Measurements from ENCODE around the gene OR2H2. TPM values are rescaled to one million over a fixed set of nuclear protein-coding genes. Genes with fewer than 3 reads are reported as not detected.

The OR2H2 gene
- total and polyA plus RNA-seq, 2 experiments from 2014 or later, result 0.86 TPM; not detected in 1

DNA sequence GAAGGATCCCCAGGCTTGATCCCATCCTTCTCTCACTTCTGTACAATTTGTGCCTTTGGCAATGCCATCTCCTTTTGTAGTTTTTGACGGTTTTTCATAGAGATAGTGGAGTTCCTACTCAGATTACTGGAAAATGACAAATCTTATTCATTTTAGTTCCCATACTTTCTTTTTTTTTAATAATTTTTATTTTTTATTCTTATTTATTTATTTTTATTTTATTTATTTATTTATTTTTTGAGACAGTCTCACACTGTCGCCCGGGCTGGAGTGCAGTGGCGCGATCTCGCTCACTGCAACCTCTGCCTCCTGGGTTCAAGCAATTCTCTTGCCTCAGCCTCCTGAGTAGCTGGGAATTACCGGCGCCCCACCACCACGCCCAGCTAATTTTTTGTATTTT, 52.3 kb downstream of the OR2H2 start:
- Histone ChIP-seq H3K79me2 (replicated peaks; ENCODE audit: insufficient read depth) (peaks cover 4% of the 10 kb centered on the region; the same call in 1 of the 2 replicates), H3K36me3 (ENCODE audit: insufficient read depth) (no peaks in the 10 kb centered on the region), H4K20me1 (replicated peaks; ENCODE audit: insufficient read depth) (no peaks in the 10 kb centered on the region), H3K4me2 (no peak overlapping the region), H3K4me3 (no peak overlapping the region), H3K27me3 (ENCODE audit: insufficient read depth) (no peaks in the 10 kb centered on the region), H2AFZ (no peak overlapping the region), H3K27ac (ENCODE audit: low read depth) (no peak overlapping the region), H3K4me1 (ENCODE audit: insufficient read depth) (peaks cover 44% of the 10 kb centered on the region), H3K9me2 (ENCODE audit: insufficient read depth) (no peaks in the 10 kb centered on the region), H3F3A (replicated peaks; ENCODE audit: low read depth) (peaks cover 4% of the 10 kb centered on the region; the same call in 1 of the 2 replicates)
- Mint-ChIP-seq H3K27me3 (ENCODE audit: insufficient read depth, low read depth, poor library complexity) (peaks cover 7% of the 10 kb centered on the region), H3K36me3 (ENCODE audit: low read depth) (no peaks in the 10 kb centered on the region), H3K9me3 (no peaks in the 10 kb centered on the region), H3K4me1 (peaks cover 41% of the 10 kb centered on the region), H3K27ac (no peak overlapping the region), H3K4me3 (no peak overlapping the region; the same call in 2 of the 3 replicates)
- TF ChIP-seq EZH2 (IDR thresholded peaks at IDR 0.05; ENCODE audit: low read depth, unreplicated experiment), result no peak
- TF ChIP-seq, protein P1, sequence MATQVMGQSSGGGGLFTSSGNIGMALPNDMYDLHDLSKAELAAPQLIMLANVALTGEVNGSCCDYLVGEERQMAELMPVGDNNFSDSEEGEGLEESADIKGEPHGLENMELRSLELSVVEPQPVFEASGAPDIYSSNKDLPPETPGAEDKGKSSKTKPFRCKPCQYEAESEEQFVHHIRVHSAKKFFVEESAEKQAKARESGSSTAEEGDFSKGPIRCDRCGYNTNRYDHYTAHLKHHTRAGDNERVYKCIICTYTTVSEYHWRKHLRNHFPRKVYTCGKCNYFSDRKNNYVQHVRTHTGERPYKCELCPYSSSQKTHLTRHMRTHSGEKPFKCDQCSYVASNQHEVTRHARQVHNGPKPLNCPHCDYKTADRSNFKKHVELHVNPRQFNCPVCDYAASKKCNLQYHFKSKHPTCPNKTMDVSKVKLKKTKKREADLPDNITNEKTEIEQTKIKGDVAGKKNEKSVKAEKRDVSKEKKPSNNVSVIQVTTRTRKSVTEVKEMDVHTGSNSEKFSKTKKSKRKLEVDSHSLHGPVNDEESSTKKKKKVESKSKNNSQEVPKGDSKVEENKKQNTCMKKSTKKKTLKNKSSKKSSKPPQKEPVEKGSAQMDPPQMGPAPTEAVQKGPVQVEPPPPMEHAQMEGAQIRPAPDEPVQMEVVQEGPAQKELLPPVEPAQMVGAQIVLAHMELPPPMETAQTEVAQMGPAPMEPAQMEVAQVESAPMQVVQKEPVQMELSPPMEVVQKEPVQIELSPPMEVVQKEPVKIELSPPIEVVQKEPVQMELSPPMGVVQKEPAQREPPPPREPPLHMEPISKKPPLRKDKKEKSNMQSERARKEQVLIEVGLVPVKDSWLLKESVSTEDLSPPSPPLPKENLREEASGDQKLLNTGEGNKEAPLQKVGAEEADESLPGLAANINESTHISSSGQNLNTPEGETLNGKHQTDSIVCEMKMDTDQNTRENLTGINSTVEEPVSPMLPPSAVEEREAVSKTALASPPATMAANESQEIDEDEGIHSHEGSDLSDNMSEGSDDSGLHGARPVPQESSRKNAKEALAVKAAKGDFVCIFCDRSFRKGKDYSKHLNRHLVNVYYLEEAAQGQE (IDR thresholded peaks at IDR 0.05; ENCODE audit: unreplicated experiment), result no peak
- TF ChIP-seq, protein P2, sequence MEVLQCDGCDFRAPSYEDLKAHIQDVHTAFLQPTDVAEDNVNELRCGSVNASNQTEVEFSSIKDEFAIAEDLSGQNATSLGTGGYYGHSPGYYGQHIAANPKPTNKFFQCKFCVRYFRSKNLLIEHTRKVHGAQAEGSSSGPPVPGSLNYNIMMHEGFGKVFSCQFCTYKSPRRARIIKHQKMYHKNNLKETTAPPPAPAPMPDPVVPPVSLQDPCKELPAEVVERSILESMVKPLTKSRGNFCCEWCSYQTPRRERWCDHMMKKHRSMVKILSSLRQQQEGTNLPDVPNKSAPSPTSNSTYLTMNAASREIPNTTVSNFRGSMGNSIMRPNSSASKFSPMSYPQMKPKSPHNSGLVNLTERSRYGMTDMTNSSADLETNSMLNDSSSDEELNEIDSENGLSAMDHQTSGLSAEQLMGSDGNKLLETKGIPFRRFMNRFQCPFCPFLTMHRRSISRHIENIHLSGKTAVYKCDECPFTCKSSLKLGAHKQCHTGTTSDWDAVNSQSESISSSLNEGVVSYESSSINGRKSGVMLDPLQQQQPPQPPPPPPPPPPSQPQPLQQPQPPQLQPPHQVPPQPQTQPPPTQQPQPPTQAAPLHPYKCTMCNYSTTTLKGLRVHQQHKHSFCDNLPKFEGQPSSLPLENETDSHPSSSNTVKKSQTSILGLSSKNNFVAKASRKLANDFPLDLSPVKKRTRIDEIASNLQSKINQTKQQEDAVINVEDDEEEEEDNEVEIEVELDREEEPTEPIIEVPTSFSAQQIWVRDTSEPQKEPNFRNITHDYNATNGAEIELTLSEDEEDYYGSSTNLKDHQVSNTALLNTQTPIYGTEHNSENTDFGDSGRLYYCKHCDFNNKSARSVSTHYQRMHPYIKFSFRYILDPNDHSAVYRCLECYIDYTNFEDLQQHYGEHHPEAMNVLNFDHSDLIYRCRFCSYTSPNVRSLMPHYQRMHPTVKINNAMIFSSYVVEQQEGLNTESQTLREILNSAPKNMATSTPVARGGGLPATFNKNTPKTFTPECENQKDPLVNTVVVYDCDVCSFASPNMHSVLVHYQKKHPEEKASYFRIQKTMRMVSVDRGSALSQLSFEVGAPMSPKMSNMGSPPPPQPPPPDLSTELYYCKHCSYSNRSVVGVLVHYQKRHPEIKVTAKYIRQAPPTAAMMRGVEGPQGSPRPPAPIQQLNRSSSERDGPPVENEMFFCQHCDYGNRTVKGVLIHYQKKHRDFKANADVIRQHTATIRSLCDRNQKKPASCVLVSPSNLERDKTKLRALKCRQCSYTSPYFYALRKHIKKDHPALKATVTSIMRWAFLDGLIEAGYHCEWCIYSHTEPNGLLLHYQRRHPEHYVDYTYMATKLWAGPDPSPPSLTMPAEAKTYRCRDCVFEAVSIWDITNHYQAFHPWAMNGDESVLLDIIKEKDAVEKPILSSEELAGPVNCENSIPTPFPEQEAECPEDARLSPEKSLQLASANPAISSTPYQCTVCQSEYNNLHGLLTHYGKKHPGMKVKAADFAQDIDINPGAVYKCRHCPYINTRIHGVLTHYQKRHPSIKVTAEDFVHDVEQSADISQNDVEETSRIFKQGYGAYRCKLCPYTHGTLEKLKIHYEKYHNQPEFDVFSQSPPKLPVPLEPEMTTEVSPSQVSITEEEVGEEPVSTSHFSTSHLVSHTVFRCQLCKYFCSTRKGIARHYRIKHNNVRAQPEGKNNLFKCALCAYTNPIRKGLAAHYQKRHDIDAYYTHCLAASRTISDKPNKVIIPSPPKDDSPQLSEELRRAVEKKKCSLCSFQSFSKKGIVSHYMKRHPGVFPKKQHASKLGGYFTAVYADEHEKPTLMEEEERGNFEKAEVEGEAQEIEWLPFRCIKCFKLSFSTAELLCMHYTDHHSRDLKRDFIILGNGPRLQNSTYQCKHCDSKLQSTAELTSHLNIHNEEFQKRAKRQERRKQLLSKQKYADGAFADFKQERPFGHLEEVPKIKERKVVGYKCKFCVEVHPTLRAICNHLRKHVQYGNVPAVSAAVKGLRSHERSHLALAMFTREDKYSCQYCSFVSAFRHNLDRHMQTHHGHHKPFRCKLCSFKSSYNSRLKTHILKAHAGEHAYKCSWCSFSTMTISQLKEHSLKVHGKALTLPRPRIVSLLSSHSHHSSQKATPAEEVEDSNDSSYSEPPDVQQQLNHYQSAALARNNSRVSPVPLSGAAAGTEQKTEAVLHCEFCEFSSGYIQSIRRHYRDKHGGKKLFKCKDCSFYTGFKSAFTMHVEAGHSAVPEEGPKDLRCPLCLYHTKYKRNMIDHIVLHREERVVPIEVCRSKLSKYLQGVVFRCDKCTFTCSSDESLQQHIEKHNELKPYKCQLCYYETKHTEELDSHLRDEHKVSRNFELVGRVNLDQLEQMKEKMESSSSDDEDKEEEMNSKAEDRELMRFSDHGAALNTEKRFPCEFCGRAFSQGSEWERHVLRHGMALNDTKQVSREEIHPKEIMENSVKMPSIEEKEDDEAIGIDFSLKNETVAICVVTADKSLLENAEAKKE (CRISPR knock-in tag; IDR thresholded peaks at IDR 0.05), result no peak
- no peak for TF ChIP-seq STAT1 (IDR thresholded peaks at IDR 0.05; ENCODE audit: unreplicated experiment)
- no peak for TF ChIP-seq JUNB (IDR thresholded peaks at IDR 0.05; ENCODE audit: unreplicated experiment)
- TF ChIP-seq ZNF114 (CRISPR knock-in tag; IDR thresholded peaks at IDR 0.05), result no peak
- no peak for TF ChIP-seq NANOG (IDR thresholded peaks at IDR 0.05; ENCODE audit: borderline replicate concordance)
- TF ChIP-seq ZNF331 (CRISPR knock-in tag; IDR thresholded peaks at IDR 0.05; ENCODE audit: low read depth), result no peak
- no peak for TF ChIP-seq CREB1 (CRISPR knock-in tag; IDR thresholded peaks at IDR 0.05; ENCODE audit: low read depth)
- no peak for TF ChIP-seq POLR2AphosphoS5 (IDR thresholded peaks at IDR 0.05; ENCODE audit: low read depth)
- TF ChIP-seq, protein P3, sequence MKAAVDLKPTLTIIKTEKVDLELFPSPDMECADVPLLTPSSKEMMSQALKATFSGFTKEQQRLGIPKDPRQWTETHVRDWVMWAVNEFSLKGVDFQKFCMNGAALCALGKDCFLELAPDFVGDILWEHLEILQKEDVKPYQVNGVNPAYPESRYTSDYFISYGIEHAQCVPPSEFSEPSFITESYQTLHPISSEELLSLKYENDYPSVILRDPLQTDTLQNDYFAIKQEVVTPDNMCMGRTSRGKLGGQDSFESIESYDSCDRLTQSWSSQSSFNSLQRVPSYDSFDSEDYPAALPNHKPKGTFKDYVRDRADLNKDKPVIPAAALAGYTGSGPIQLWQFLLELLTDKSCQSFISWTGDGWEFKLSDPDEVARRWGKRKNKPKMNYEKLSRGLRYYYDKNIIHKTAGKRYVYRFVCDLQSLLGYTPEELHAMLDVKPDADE (IDR thresholded peaks at IDR 0.05), result no peak
- ATAC-seq (no peak), DNase-seq (ENCODE audit: low spot score) (no peak)

All from GM23338 (cell line).